MM.1S (cell line): Measurements from ENCODE around the gene NOC4L.

Experiments used
- DNase-seq: peaks from one replicate; pipeline ENCODE4 v3.0.0-alpha.2; 2015
- H2AFZ ChIP-seq: fragments of 300-600 bp; sonication (generic); 2 replicates; pipeline ENCODE4 v1.6.0; 2016; ENCODE audit warnings: antibody characterized with exemption, low read length
- H3F3A ChIP-seq: fragments of 300-600 bp; sonication (generic); 2 replicates; pipeline ENCODE4 v1.6.1; 2016; ENCODE audit warnings: mild to moderate bottlenecking, antibody characterized with exemption, low read length, moderate library complexity, mixed read lengths; ENCODE audit not compliant: insufficient read depth
- H3K27ac ChIP-seq: fragments of 300-600 bp; sonication (generic); 2 replicates; pipeline ENCODE4 v1.5.1; 2016; ENCODE audit warnings: mild to moderate bottlenecking, low read length
- H3K27me3 ChIP-seq: fragments of 300-600 bp; sonication (generic); replicated peaks from 2 replicates; pipeline ENCODE4 v1.6.0; 2016; ENCODE audit warnings: low read length; ENCODE audit not compliant: insufficient read depth
- H3K36me3 ChIP-seq: fragments of 300-600 bp; sonication (generic); replicated peaks from 2 replicates; pipeline ENCODE4 v1.6.1; 2016; ENCODE audit warnings: mild to moderate bottlenecking, low read length, mixed read lengths; ENCODE audit not compliant: insufficient read depth
- H3K4me1 ChIP-seq: fragments of 300-600 bp; sonication (generic); 2 replicates; pipeline ENCODE4 v1.6.1; 2016; ENCODE audit warnings: low read length, mixed read lengths
- H3K4me2 ChIP-seq: fragments of 300-600 bp; sonication (generic); 2 replicates; pipeline ENCODE4 v1.6.0; 2016; ENCODE audit warnings: low read depth, low read length
- H3K4me3 ChIP-seq: fragments of 300-600 bp; sonication (generic); 2 replicates; pipeline ENCODE4 v1.5.1; 2016; ENCODE audit warnings: low read length, mixed read lengths
- H3K79me2 ChIP-seq: fragments of 300-600 bp; sonication (generic); 2 replicates; pipeline ENCODE4 v1.6.1; 2016; ENCODE audit warnings: mixed run types, low read length, mixed read lengths
- H3K9ac ChIP-seq: fragments of 300-600 bp; sonication (generic); 2 replicates; pipeline ENCODE4 v1.6.1; 2016; ENCODE audit warnings: low read length, mixed read lengths
- H3K9me2 ChIP-seq: fragments of 300-600 bp; sonication (generic); replicated peaks from 2 replicates; pipeline ENCODE4 v1.6.1; 2016; ENCODE audit warnings: mild to moderate bottlenecking, low read length, mixed read lengths; ENCODE audit not compliant: insufficient read depth
- H3K9me3 ChIP-seq: fragments of 300-600 bp; sonication (generic); replicated peaks from 2 replicates; pipeline ENCODE4 v1.6.1; 2016; ENCODE audit warnings: mild to moderate bottlenecking, low read length, mixed read lengths; ENCODE audit not compliant: insufficient read depth
- H4K20me1 ChIP-seq: fragments of 300-600 bp; sonication (generic); 2 replicates; pipeline ENCODE4 v1.6.1; 2016; ENCODE audit warnings: mild to moderate bottlenecking, low read length, moderate library complexity, mixed read lengths; ENCODE audit not compliant: insufficient read depth
- CTCF ChIP-seq: fragments of 300-600 bp; sonication (generic); IDR thresholded peaks from 2 replicates; pipeline ENCODE4 v1.5.1; 2016; ENCODE audit warnings: antibody characterized with exemption, low read length, mixed read lengths
- EZH2 ChIP-seq: fragments of 300-600 bp; sonication (generic); optimal IDR thresholded peaks from 2 replicates; pipeline ENCODE3; 2017; ENCODE audit warnings: low read depth, mild to moderate bottlenecking, antibody characterized with exemption, low read length, mixed read lengths
- EZH2phosphoT487 ChIP-seq: fragments of 300-600 bp; sonication (generic); IDR thresholded peaks from 2 replicates; pipeline ENCODE4 v1.6.1; 2018; ENCODE audit warnings: antibody characterized with exemption, low read length

NOC4L gene

GRCh38 chr12:132170637-132171292 lies 26.5 kb downstream of the NOC4L start:
- Histone ChIP-seq H4K20me1 (no peaks in the 10 kb centered on the region), H2AFZ (no peak overlapping the region), H3K4me1 (no peaks in the 10 kb centered on the region), H3K9ac (no peak overlapping the region), H3K4me2 (no peak overlapping the region), H3F3A (no peaks in the 10 kb centered on the region), H3K79me2 (no peaks in the 10 kb centered on the region), H3K36me3 (no peaks in the 10 kb centered on the region), H3K27me3 (peaks cover 11% of the 10 kb centered on the region), H3K9me3 (no peaks in the 10 kb centered on the region), H3K27ac (no peak overlapping the region), H3K4me3 (no peak overlapping the region), H3K9me2 (no peaks in the 10 kb centered on the region)
- TF ChIP-seq EZH2phosphoT487 (no peak), EZH2 (no peak), CTCF (no peak)
- DNase-seq: no peak

- no peaks in the 10 kb centered on the region for H3K79me2 ChIP-seq
- no peaks in the 10 kb centered on the region for H3K9me3 ChIP-seq
- no peaks in the 10 kb centered on the region for H4K20me1 ChIP-seq
- no peak overlapping the region for H3K4me3 ChIP-seq
- no peaks in the 10 kb centered on the region for H3F3A ChIP-seq
- H3K27me3 ChIP-seq: peaks cover 11% of the 10 kb centered on the region
- no peak overlapping the region for H2AFZ ChIP-seq
- H3K9me2 ChIP-seq: no peaks in the 10 kb centered on the region
- H3K4me1 ChIP-seq: no peaks in the 10 kb centered on the region
- TF ChIP-seq EZH2: no peak
- no peak for TF ChIP-seq EZH2phosphoT487
- no peak for TF ChIP-seq CTCF
- DNase-seq: no peak
- H3K36me3 ChIP-seq: no peaks in the 10 kb centered on the region
- H3K4me2 ChIP-seq: no peak overlapping the region
- no peak overlapping the region for H3K27ac ChIP-seq
- H3K9ac ChIP-seq: no peak overlapping the region
Measured at GRCh38 chr12:132171293-132171967, 27.2 kb downstream of the NOC4L start.

- Histone ChIP-seq H3F3A (no peaks in the 10 kb centered on the region), H3K9me2 (no peaks in the 10 kb centered on the region), H4K20me1 (no peaks in the 10 kb centered on the region), H2AFZ (no peak overlapping the region), H3K4me3 (no peak overlapping the region), H3K9me3 (no peaks in the 10 kb centered on the region), H3K27me3 (peaks cover 11% of the 10 kb centered on the region), H3K36me3 (no peaks in the 10 kb centered on the region), H3K27ac (no peak overlapping the region), H3K4me1 (no peaks in the 10 kb centered on the region), H3K4me2 (no peak overlapping the region), H3K79me2 (no peaks in the 10 kb centered on the region), H3K9ac (no peak overlapping the region)
- DNase-seq: no peak
- no peak for TF ChIP-seq EZH2phosphoT487
Measured at GRCh38 chr12:132171968-132172521, 27.8 kb downstream of the NOC4L start.

- Histone ChIP-seq H2AFZ (no peak overlapping the region), H3K27me3 (peaks cover 11% of the 10 kb centered on the region), H3K4me1 (no peaks in the 10 kb centered on the region), H3K9me3 (no peaks in the 10 kb centered on the region), H3K9ac (no peak overlapping the region), H3F3A (no peaks in the 10 kb centered on the region), H3K9me2 (no peaks in the 10 kb centered on the region), H3K36me3 (no peaks in the 10 kb centered on the region), H4K20me1 (no peaks in the 10 kb centered on the region), H3K4me2 (no peak overlapping the region), H3K27ac (no peak overlapping the region), H3K4me3 (no peak overlapping the region), H3K79me2 (no peaks in the 10 kb centered on the region)
- TF ChIP-seq EZH2 (no peak), EZH2phosphoT487 (no peak)
- no peak for DNase-seq
Measured at GRCh38 chr12:132172619-132173018, 28.4 kb downstream of the NOC4L start.
